Measurements from ENCODE around the gene FGF18. TPM values are rescaled to one million over a fixed set of nuclear protein-coding genes. Genes with fewer than 3 reads are reported as not detected.

The FGF18 gene
- total RNA-seq, 2 donors from 2014 or later, result 0.35 TPM; not detected in 1

GRCh38 chr5:171428168-171428696 is 8.8 kb downstream of the FGF18 start:
- intact Hi-C loops (cut with DNase I), result no loop called here
- no peak for DNase-seq
- H3K4me3 ChIP-seq, result no peak overlapping the region
- H3K27me3 ChIP-seq, result no peaks in the 10 kb centered on the region
- no peak overlapping the region for H3K27ac ChIP-seq
- TF ChIP-seq CTCF (IDR thresholded peaks at IDR 0.05), result no peak
- no peak overlapping the region for H3K9ac ChIP-seq (ENCODE audit: low read depth in 2 of 2, low read length in 2 of 2)
- H3K36me3 ChIP-seq, result no peaks in the 10 kb centered on the region
- H3K4me1 ChIP-seq, result no peaks in the 10 kb centered on the region
- H3K9me3 ChIP-seq, result no peaks in the 10 kb centered on the region

GRCh38 chr5:171428809-171429542 is 9.5 kb downstream of the FGF18 start:
- Histone ChIP-seq H3K27me3 (no peaks in the 10 kb centered on the region), H3K4me1 (no peaks in the 10 kb centered on the region), H3K27ac (no peak overlapping the region), H3K9me3 (no peaks in the 10 kb centered on the region), H3K9ac (ENCODE audit: low read depth in 2 of 2, low read length in 2 of 2) (no peak overlapping the region), H3K4me3 (no peak overlapping the region), H3K36me3 (no peaks in the 10 kb centered on the region)
- intact Hi-C loops (cut with DNase I), result no loop called here
- DNase-seq, result no peak
- TF ChIP-seq CTCF (IDR thresholded peaks at IDR 0.05), result no peak

GRCh38 chr5:171429543-171429910 is 10.1 kb downstream of the FGF18 start:
- intact Hi-C loops (cut with DNase I), result no loop called here
- no peak for TF ChIP-seq CTCF (IDR thresholded peaks at IDR 0.05)
- no peaks in the 10 kb centered on the region for H3K36me3 ChIP-seq
- no peak overlapping the region for H3K4me3 ChIP-seq
- no peaks in the 10 kb centered on the region for H3K27me3 ChIP-seq
- DNase-seq, result no peak
- H3K9me3 ChIP-seq, result no peaks in the 10 kb centered on the region
- no peak overlapping the region for H3K9ac ChIP-seq (ENCODE audit: low read depth in 2 of 2, low read length in 2 of 2)
- H3K4me1 ChIP-seq, result no peaks in the 10 kb centered on the region
- H3K27ac ChIP-seq, result no peak overlapping the region

- no peaks in the 10 kb centered on the region for H3K36me3 ChIP-seq
- DNase-seq, result no peak
- no peak for TF ChIP-seq CTCF (IDR thresholded peaks at IDR 0.05)
- no peak overlapping the region for H3K27ac ChIP-seq
- H3K4me1 ChIP-seq, result no peaks in the 10 kb centered on the region
- H3K4me3 ChIP-seq, result no peak overlapping the region
- no peaks in the 10 kb centered on the region for H3K9me3 ChIP-seq
- H3K27me3 ChIP-seq, result no peaks in the 10 kb centered on the region
- intact Hi-C loops (cut with DNase I), result no loop called here
- H3K9ac ChIP-seq (ENCODE audit: low read depth in 2 of 2, low read length in 2 of 2), result no peak overlapping the region
These were observed 11.9 kb downstream of the FGF18 start for GRCh38 chr5:171431251-171431777.

- Histone ChIP-seq H3K4me3 (no peak overlapping the region), H3K4me1 (no peaks in the 10 kb centered on the region), H3K9ac (ENCODE audit: low read depth in 2 of 2, low read length in 2 of 2) (no peak overlapping the region), H3K36me3 (no peaks in the 10 kb centered on the region), H3K9me3 (no peaks in the 10 kb centered on the region), H3K27ac (no peak overlapping the region), H3K27me3 (no peaks in the 10 kb centered on the region)
- intact Hi-C loops (cut with DNase I), result no loop called here
- no peak for DNase-seq
- TF ChIP-seq CTCF (IDR thresholded peaks at IDR 0.05), result no peak
These were observed 12.6 kb downstream of the FGF18 start for GRCh38 chr5:171432076-171432475.

Measured in colonic mucosa (tissue), 4 donors.